Endothelial cell of umbilical vein (primary cell): Measurements from ENCODE around the gene RILP.

Experiments
- EZH2 ChIP-seq: IDR thresholded peaks from 2 replicates; pipeline ENCODE4 v1.6.1; 2012; ENCODE audit warnings: borderline replicate concordance, low read depth, mild to moderate bottlenecking, moderate library complexity, low read length, inconsistent platforms; ENCODE audit not compliant: severe bottlenecking
- FOS ChIP-seq: IDR thresholded peaks from 2 replicates; pipeline ENCODE4 v1.6.1; 2011; ENCODE audit warnings: mild to moderate bottlenecking, low read length, moderate library complexity, borderline replicate concordance; ENCODE audit not compliant: insufficient read depth
- GATA2 ChIP-seq: IDR thresholded peaks from 2 replicates; pipeline ENCODE4 v1.7.0; 2011; ENCODE audit warnings: low read depth, mild to moderate bottlenecking, moderate library complexity, mixed read lengths, low read length; ENCODE audit not compliant: insufficient read length, insufficient read depth
- MYC ChIP-seq: IDR thresholded peaks from one replicate; pipeline ENCODE4 v1.6.1; 2011; ENCODE audit warnings: mild to moderate bottlenecking, low read depth, low read length
- POLR2A ChIP-seq: IDR thresholded peaks from 2 replicates; pipeline ENCODE4 v1.6.1; 2012; ENCODE audit warnings: low read depth, mild to moderate bottlenecking, control low read depth, low read length
- POLR2AphosphoS5 ChIP-seq: IDR thresholded peaks from 2 replicates; pipeline ENCODE4 v1.6.1; 2012; ENCODE audit warnings: low read depth, mild to moderate bottlenecking, control low read depth, low read length, moderate library complexity; ENCODE audit not compliant: insufficient read depth
- TF ChIP-seq, protein P1 (sequence below), 2 donors: IDR thresholded peaks; 1 replicate in 1 of 2; 2 replicates in 1 of 2; pipeline ENCODE4 v1.5.1; 2011; ENCODE audit warnings: low read length in 2 of 2, mild to moderate bottlenecking in 2 of 2, moderate library complexity in 2 of 2, control low read depth in 1 of 2, inconsistent platforms in 1 of 2, low read depth in 1 of 2; ENCODE audit not compliant: insufficient read depth in 1 of 2; ENCODE audit errors: extremely low read depth in 1 of 2

DNA sequence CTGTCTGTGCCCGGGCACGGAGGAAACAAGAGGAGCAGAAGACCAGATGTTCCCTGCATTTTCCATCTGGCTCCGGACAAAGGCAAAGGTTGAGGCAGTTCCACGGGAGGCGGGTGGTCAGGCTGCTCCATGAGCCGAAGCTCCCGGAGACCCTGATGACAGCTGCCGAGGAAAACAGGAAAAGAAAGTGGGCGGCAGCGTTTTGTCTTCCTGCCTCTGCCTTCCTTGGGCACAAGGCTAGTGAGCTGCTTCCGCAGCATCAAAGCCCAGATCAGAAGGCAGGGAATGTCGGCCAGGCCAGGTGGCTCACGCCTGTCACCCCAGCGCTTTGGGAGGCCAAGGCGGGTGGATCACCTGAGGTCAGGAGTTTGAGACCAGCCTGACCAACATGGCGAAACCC, 37.3 kb downstream of the RILP start:
- TF ChIP-seq MYC (no peak), GATA2 (no peak), POLR2AphosphoS5 (no peak), POLR2A (no peak), EZH2 (no peak), FOS (no peak)
- TF ChIP-seq, protein P1, sequence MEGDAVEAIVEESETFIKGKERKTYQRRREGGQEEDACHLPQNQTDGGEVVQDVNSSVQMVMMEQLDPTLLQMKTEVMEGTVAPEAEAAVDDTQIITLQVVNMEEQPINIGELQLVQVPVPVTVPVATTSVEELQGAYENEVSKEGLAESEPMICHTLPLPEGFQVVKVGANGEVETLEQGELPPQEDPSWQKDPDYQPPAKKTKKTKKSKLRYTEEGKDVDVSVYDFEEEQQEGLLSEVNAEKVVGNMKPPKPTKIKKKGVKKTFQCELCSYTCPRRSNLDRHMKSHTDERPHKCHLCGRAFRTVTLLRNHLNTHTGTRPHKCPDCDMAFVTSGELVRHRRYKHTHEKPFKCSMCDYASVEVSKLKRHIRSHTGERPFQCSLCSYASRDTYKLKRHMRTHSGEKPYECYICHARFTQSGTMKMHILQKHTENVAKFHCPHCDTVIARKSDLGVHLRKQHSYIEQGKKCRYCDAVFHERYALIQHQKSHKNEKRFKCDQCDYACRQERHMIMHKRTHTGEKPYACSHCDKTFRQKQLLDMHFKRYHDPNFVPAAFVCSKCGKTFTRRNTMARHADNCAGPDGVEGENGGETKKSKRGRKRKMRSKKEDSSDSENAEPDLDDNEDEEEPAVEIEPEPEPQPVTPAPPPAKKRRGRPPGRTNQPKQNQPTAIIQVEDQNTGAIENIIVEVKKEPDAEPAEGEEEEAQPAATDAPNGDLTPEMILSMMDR (IDR thresholded peaks at IDR 0.05; ENCODE audit: extremely low read depth in 1 of 2, insufficient read depth in 1 of 2, low read depth in 1 of 2, low read length in 2 of 2): no peak
